Gastrocnemius medialis (tissue), 4 donors: ENCODE data around the gene GID8.

Experiments used
- POLR2A ChIP-seq, 2 donors: fragments of 450-650 bp; IDR thresholded peaks; one replicate each; pipeline ENCODE4 v1.6.1; 2017; ENCODE audit warnings: antibody characterized with exemption in 2 of 2, mild to moderate bottlenecking in 2 of 2, moderate library complexity in 2 of 2
- TF ChIP-seq, protein P1 (sequence below), 5 experiments: fragments of 450-650 bp in 3 of 5; fragments of 200-600 bp in 2 of 5; sonication (generic) in 2 of 5; IDR thresholded peaks in 4 of 5; conservative IDR thresholded peaks in 1 of 5; 1 replicate in 4 of 5; 2 replicates in 1 of 5; pipeline ENCODE4 v1.5.1; 2016 to 2019; ENCODE audit warnings: antibody characterized with exemption in 5 of 5, mild to moderate bottlenecking in 3 of 5, moderate library complexity in 3 of 5

GRCh38 chr20:62900052-62900691 is 37.8 kb upstream of the GID8 start:
- TF ChIP-seq, protein P1, sequence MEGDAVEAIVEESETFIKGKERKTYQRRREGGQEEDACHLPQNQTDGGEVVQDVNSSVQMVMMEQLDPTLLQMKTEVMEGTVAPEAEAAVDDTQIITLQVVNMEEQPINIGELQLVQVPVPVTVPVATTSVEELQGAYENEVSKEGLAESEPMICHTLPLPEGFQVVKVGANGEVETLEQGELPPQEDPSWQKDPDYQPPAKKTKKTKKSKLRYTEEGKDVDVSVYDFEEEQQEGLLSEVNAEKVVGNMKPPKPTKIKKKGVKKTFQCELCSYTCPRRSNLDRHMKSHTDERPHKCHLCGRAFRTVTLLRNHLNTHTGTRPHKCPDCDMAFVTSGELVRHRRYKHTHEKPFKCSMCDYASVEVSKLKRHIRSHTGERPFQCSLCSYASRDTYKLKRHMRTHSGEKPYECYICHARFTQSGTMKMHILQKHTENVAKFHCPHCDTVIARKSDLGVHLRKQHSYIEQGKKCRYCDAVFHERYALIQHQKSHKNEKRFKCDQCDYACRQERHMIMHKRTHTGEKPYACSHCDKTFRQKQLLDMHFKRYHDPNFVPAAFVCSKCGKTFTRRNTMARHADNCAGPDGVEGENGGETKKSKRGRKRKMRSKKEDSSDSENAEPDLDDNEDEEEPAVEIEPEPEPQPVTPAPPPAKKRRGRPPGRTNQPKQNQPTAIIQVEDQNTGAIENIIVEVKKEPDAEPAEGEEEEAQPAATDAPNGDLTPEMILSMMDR (IDR thresholded peaks at IDR 0.05 in 4 of 5, conservative IDR thresholded peaks at IDR 0.05 in 1 of 5), result peak; percentile 78 to 93 (median 88)
- TF ChIP-seq POLR2A (IDR thresholded peaks at IDR 0.05), result no peak
